Sigmoid colon (tissue), 7 donors: ENCODE measurements around the gene RNF182. TPM values are rescaled to one million over a fixed set of nuclear protein-coding genes. Genes with fewer than 3 reads are reported as not detected.

ENCODE experiments used
- DNase-seq: peaks from one replicate; pipeline ENCODE4 v3.0.0-alpha.2; 2019
- H3K27ac ChIP-seq, 4 donors: fragments of 200-600 bp; sonication (generic); one replicate each; pipeline ENCODE4 v1.5.1; 2016 to 2019; ENCODE audit warnings: mild to moderate bottlenecking in 1 of 4
- H3K27me3 ChIP-seq, 3 donors: fragments of 200-600 bp; sonication (generic); one replicate each; pipeline ENCODE4 v1.5.1; 2019; ENCODE audit warnings: mild to moderate bottlenecking in 1 of 3
- H3K36me3 ChIP-seq, 4 donors: fragments of 200-600 bp; sonication (generic); one replicate each; pipeline ENCODE4 v1.5.1; 2016 to 2019
- H3K4me1 ChIP-seq, 4 donors: fragments of 200-600 bp; sonication (generic); one replicate each; pipeline ENCODE4 v1.5.1; 2017 to 2019
- H3K4me3 ChIP-seq, 4 donors: fragments of 200-600 bp; sonication (generic); one replicate each; pipeline ENCODE4 v1.5.1; 2017 to 2019; ENCODE audit warnings: mild to moderate bottlenecking in 2 of 4, moderate library complexity in 1 of 4
- H3K9me3 ChIP-seq, 4 donors: fragments of 200-600 bp in 3 of 4; sonication (generic) in 3 of 4; one replicate each; pipeline versions ENCODE4 v1.5.1 to v1.6.1; 2013 to 2019
- EP300 ChIP-seq, 4 donors: sonication (generic); formaldehyde crosslinking; IDR thresholded peaks; one replicate each; pipeline ENCODE4 v1.6.1; 2017; ENCODE audit warnings: antibody characterized with exemption in 4 of 4
- POLR2A ChIP-seq, 2 donors: fragments of 450-650 bp; IDR thresholded peaks; one replicate each; pipeline ENCODE4 v1.6.1; 2016; ENCODE audit warnings: antibody characterized with exemption in 2 of 2, mild to moderate bottlenecking in 2 of 2, moderate library complexity in 2 of 2
- POLR2AphosphoS5 ChIP-seq, 4 donors: sonication (generic); formaldehyde crosslinking; IDR thresholded peaks; one replicate each; pipeline ENCODE4 v1.6.1; 2017; ENCODE audit warnings: antibody characterized with exemption in 4 of 4
- WGBS, 2 donors: extraction: QIAGEN DNeasy Blood & Tissue Kit; methylation state at CpG; one replicate each; pipeline ENCODE4 v1.1.7; 2013; 5-methylcytosine and 5-hydroxymethylcytosine counted together
- intact Hi-C: fragments of 100-400 bp; cut with DNase I; formaldehyde crosslinking; loops from one replicate; pipeline ENCODE4 v1.15.1; 2023
- polyA plus RNA-seq, 3 donors: library from polyadenylated mRNA; stranded (reverse); fragments of 200-250 nt; gene quantifications; one replicate each; pipeline ENCODE4 v1.2.3, GENCODE V29; 2013
- total RNA-seq, 4 donors: library from RNA; depleted of rRNA; stranded (reverse); fragments of >200 nt; gene quantifications; one replicate each; pipeline ENCODE4 v1.1.0, GENCODE V29; 2016
- TF ChIP-seq, protein P1 (sequence below), 4 experiments: fragments of 450-650 bp in 3 of 4; fragments of 200-600 bp in 1 of 4; IDR thresholded peaks; one replicate each; pipeline ENCODE4 v1.5.1; 2016 to 2019; ENCODE audit warnings: antibody characterized with exemption in 4 of 4, mild to moderate bottlenecking in 3 of 4, moderate library complexity in 2 of 4
- donor health status: healthy with polysubstance abuse.
- donor health status: Bipolar disorder and iron deficiency.
- donor health status: healthy.

The RNF182 gene
- total and polyA plus RNA-seq, 7 donors: 0.06 to 0.71 (median 0.28) TPM; not detected in 2

DNA sequence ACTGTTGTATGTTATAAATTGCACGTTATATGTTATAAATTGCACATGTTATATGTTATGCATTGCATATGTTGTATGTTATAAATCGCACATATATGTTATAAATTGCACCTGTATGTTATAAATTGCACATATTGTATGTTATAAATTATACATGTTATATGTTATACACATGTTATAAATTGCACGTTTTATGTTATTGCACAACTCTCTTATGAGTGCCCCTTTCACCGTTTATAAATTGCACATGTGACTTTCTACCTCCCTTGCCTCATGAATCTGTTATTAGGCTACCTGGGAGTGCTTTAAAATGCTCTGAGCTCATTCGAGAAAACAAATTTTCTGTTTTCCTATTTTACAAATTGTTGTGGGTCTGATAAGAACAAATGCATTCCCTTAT, 84.1 kb downstream of the RNF182 start:
- no peak for DNase-seq
- WGBS, 2 donors: 67 to 90% methylated on average over 5 of the region's 5 CpGs
- no peaks in the 10 kb centered on the region for H3K4me1 ChIP-seq
- no peak overlapping the region for H3K4me3 ChIP-seq
- no peaks in the 10 kb centered on the region for H3K36me3 ChIP-seq
- no peaks in the 10 kb centered on the region for H3K27me3 ChIP-seq
- H3K27ac ChIP-seq: no peak overlapping the region
- TF ChIP-seq POLR2AphosphoS5 (IDR thresholded peaks at IDR 0.05): no peak
- intact Hi-C loops: no loop called here
- H3K9me3 ChIP-seq: no peaks in the 10 kb centered on the region

DNA sequence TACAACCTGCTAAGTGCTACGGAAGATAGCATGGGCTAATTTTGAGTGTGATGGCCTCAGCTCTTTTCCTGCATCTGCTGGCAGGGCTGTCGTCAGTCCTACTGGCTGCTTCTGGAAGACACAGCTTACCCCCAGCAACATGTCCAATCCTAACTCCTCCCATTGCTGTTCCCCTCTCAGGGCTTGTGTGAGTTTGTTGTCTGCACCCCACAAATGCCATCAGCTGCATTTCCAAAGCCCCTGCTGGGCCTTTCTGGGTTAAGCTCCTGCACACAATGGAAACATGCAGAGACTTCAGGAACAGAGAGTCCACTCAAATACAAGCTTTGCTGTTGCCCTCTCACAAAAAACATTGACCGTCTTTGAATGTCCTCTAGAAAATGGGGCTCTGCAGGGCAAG, 84.7 kb downstream of the RNF182 start:
- TF ChIP-seq, protein P1, sequence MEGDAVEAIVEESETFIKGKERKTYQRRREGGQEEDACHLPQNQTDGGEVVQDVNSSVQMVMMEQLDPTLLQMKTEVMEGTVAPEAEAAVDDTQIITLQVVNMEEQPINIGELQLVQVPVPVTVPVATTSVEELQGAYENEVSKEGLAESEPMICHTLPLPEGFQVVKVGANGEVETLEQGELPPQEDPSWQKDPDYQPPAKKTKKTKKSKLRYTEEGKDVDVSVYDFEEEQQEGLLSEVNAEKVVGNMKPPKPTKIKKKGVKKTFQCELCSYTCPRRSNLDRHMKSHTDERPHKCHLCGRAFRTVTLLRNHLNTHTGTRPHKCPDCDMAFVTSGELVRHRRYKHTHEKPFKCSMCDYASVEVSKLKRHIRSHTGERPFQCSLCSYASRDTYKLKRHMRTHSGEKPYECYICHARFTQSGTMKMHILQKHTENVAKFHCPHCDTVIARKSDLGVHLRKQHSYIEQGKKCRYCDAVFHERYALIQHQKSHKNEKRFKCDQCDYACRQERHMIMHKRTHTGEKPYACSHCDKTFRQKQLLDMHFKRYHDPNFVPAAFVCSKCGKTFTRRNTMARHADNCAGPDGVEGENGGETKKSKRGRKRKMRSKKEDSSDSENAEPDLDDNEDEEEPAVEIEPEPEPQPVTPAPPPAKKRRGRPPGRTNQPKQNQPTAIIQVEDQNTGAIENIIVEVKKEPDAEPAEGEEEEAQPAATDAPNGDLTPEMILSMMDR (IDR thresholded peaks at IDR 0.05): no peak
- TF ChIP-seq EP300 (IDR thresholded peaks at IDR 0.05) (no peak), POLR2A (IDR thresholded peaks at IDR 0.05) (no peak), POLR2AphosphoS5 (IDR thresholded peaks at IDR 0.05) (no peak)
- no peak for DNase-seq
- WGBS, 2 donors: 80 to 81% methylated on average over 3 of the region's 3 CpGs

DNA sequence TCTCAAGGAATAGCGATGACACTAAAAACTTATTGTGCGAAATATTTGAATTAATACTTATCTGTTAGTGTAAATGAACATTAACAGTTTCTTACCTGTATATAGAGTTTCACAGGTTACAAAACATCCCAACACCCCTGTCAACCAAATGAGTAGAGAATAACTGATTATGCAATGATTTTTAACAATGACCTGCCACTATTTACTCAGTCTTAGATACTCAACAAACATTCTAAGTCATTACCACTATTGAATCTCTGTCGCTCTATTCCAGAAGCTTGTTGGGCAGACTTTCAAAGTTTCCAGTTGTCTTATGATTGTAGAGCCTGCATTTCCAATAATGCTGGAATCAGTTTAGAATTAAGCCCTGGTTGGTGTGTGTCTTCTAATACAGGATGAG, 85.5 kb downstream of the RNF182 start:
- WGBS, 2 donors: 73 to 88% methylated on average over 3 of the region's 3 CpGs
- no peak for DNase-seq
- Histone ChIP-seq H3K36me3 (no peaks in the 10 kb centered on the region), H3K27me3 (no peaks in the 10 kb centered on the region), H3K9me3 (no peaks in the 10 kb centered on the region), H3K4me1 (no peaks in the 10 kb centered on the region), H3K27ac (no peak overlapping the region), H3K4me3 (no peak overlapping the region)
- TF ChIP-seq POLR2A (IDR thresholded peaks at IDR 0.05): no peak
- intact Hi-C loops: no loop called here

More for the DNA sequence above, 84.7 kb downstream of the RNF182 start:
- Histone ChIP-seq H3K36me3 (no peaks in the 10 kb centered on the region), H3K27me3 (no peaks in the 10 kb centered on the region), H3K4me3 (no peak overlapping the region), H3K27ac (no peak overlapping the region), H3K9me3 (no peaks in the 10 kb centered on the region), H3K4me1 (no peaks in the 10 kb centered on the region)
- intact Hi-C loops: no loop called here

DNA sequence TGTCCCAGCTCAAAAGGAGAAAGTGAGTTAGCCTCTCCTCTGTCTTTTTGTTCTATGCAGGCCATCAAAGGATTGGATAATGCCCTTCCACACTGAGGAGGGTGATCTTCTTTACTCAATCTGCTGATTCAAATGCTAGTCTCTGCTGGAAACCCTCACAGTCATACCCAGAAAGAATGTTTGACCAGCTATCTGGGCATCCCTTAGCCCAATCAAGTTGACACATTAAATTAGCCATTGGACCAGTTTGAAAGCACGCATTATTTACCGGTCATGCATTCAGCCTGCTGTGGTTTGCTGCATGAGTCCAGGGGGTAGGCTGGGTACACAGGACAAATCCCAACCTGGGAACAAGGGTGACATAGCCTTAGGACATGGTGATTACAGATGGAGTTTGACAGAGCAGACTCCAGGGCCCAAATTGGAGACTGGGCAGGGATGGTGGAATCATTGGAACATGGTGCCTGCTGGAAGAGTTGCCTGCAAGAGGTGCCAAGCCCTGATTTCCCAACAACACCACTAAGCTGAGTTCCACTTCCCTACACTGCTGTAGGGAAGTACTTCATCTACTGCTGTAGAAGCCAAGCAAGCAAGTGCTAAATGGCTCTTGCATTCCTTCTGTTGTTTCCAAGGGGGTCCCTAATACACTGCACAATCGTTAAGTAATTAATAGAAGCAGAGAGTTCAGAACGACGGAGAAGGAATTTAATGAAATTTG, 87.7 kb downstream of the RNF182 start:
- no peaks in the 10 kb centered on the region for H3K27me3 ChIP-seq
- 95% methylated on average over 5 of the region's 5 CpGs for WGBS, 2 donors
- intact Hi-C loops: no loop called here
- DNase-seq: no peak
- H3K4me3 ChIP-seq: no peak overlapping the region
- TF ChIP-seq POLR2AphosphoS5 (IDR thresholded peaks at IDR 0.05) (no peak), POLR2A (IDR thresholded peaks at IDR 0.05) (no peak), EP300 (IDR thresholded peaks at IDR 0.05) (no peak)
- TF ChIP-seq, protein P1 (IDR thresholded peaks at IDR 0.05): no peak
- no peaks in the 10 kb centered on the region for H3K36me3 ChIP-seq
- no peaks in the 10 kb centered on the region for H3K4me1 ChIP-seq
- no peaks in the 10 kb centered on the region for H3K9me3 ChIP-seq
- H3K27ac ChIP-seq: no peak overlapping the region

DNA sequence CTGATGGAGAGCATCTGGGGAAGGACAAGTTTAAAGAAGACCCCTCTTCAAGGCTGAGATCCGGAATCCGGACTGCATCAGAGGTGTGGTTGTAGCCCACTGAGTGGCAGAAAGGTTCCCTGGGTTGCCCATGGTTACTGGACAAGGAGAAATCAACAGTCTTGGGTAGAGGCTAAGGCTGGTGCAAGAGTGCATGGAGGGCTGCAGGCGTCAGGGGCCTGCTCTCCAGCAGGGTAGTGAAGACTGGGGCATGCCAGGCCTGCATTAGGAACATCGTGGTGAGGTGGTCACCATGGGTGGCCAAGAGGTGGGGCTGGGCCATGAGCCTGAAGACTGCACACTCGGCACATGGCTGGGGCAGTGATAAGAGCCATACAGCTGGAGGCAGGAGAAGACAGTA, 91.2 kb downstream of the RNF182 start:
- Histone ChIP-seq H3K27me3 (no peaks in the 10 kb centered on the region), H3K4me3 (no peak overlapping the region), H3K27ac (no peak overlapping the region), H3K36me3 (no peaks in the 10 kb centered on the region), H3K9me3 (no peaks in the 10 kb centered on the region), H3K4me1 (no peaks in the 10 kb centered on the region)
- TF ChIP-seq POLR2A (IDR thresholded peaks at IDR 0.05): no peak
- TF ChIP-seq, protein P1 (IDR thresholded peaks at IDR 0.05): no peak
- 89 to 91% methylated on average over 5 of the region's 5 CpGs for WGBS, 2 donors
- no peak for DNase-seq
- intact Hi-C loops: no loop called here

DNA sequence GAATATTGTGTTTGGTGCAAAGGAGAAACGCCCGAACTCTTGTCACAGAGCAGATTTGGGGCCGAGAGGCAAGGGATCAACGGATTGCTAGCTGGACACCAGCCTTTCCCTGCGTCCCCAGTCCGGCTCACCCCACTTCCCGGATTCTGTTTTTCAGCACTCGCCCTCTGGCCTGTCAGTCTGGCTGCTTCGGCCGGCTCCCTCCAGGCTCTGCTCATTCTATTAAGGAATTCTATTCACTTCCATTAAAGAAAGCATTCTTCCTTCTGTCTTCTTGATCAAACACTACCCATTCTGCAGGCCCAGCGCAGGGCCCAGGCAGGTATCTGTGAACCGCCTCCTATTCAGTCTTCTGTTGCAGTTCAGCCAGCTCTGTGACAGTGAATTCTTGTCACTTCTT, 91.7 kb downstream of the RNF182 start:
- TF ChIP-seq, protein P1 (IDR thresholded peaks at IDR 0.05): no peak
- TF ChIP-seq POLR2AphosphoS5 (IDR thresholded peaks at IDR 0.05) (no peak), EP300 (IDR thresholded peaks at IDR 0.05) (no peak), POLR2A (IDR thresholded peaks at IDR 0.05) (no peak)

More for the DNA sequence above, 91.7 kb downstream of the RNF182 start:
- Histone ChIP-seq H3K4me1 (no peaks in the 10 kb centered on the region), H3K27me3 (no peaks in the 10 kb centered on the region), H3K9me3 (no peaks in the 10 kb centered on the region), H3K36me3 (no peaks in the 10 kb centered on the region), H3K27ac (no peak overlapping the region), H3K4me3 (no peak overlapping the region)
- intact Hi-C loops: no loop called here
- no peak for DNase-seq
- WGBS, 2 donors: 90 to 94% methylated on average over 12 of the region's 12 CpGs
